Embryonic facial prominence (tissue), 1 donor: ENCODE data around the gene CEACAM20.
"Not testable (repeated sequence)": the region's sequence is repeated elsewhere in the genome, so short reads cannot be mapped to it uniquely, and the experiment has no call there.

ENCODE experiments used
- DNase-seq: peaks from one replicate; pipeline ENCODE4 v3.0.0-alpha.2; 2016; ENCODE audit errors: extremely low spot score

CEACAM20 gene

GRCh38 chr19:44548736-44549135 is 19.3 kb upstream of the CEACAM20 start:
- no peak for DNase-seq

- no peak for DNase-seq
These were observed 14.6 kb upstream of the CEACAM20 start for GRCh38 chr19:44544031-44544430.

GRCh38 chr19:44542671-44543070 is 13.2 kb upstream of the CEACAM20 start:
- DNase-seq, result no peak

- no peak for DNase-seq
These were observed 11.3 kb upstream of the CEACAM20 start for GRCh38 chr19:44540736-44541135.

- no peak for DNase-seq
These were observed 10.5 kb upstream of the CEACAM20 start for GRCh38 chr19:44539991-44540390.

- no peak for DNase-seq
These were observed 9.9 kb upstream of the CEACAM20 start for GRCh38 chr19:44539236-44539826.

- not testable (repeated sequence) for DNase-seq
These were observed 5.9 kb upstream of the CEACAM20 start for GRCh38 chr19:44535361-44535760.

GRCh38 chr19:44532819-44533218 is 3.3 kb upstream of the CEACAM20 start:
- no peak for DNase-seq

- no peak for DNase-seq
These were observed 1.3 kb upstream of the CEACAM20 start for GRCh38 chr19:44530777-44531176.

GRCh38 chr19:44527554-44527953 is 1.9 kb downstream of the CEACAM20 start:
- no peak for DNase-seq

- no peak for DNase-seq
These were observed 3.6 kb downstream of the CEACAM20 start for GRCh38 chr19:44525721-44526430.

- no peak for DNase-seq
These were observed 8.1 kb downstream of the CEACAM20 start for GRCh38 chr19:44521370-44521769.

GRCh38 chr19:44517146-44517545 is 12.3 kb downstream of the CEACAM20 start:
- DNase-seq, result no peak

- no peak for DNase-seq
These were observed 13.6 kb downstream of the CEACAM20 start for GRCh38 chr19:44515907-44516306.

- no peak for DNase-seq
These were observed 14.4 kb downstream of the CEACAM20 start for GRCh38 chr19:44515031-44515430.

GRCh38 chr19:44512326-44513298 is 16.9 kb downstream of the CEACAM20 start:
- DNase-seq, result no peak

GRCh38 chr19:44509478-44509877 is 20.0 kb downstream of the CEACAM20 start:
- no peak for DNase-seq

- DNase-seq, result peak; percentile 88
These were observed 29.2 kb downstream of the CEACAM20 start, which contains the start of gene ZNF180 for GRCh38 chr19:44499962-44500949. ZNF180 (minus strand) TSS chr19:44500522; CDS start chr19:44497334, 3,188 bp downstream.

- DNase-seq, result no peak
These were observed 29.9 kb downstream of the CEACAM20 start for GRCh38 chr19:44499559-44499958.

GRCh38 chr19:44498988-44499387 is 30.5 kb downstream of the CEACAM20 start:
- no peak for DNase-seq

- no peak for DNase-seq
These were observed 32.8 kb downstream of the CEACAM20 start for GRCh38 chr19:44496711-44497110.
